Activated CD4-positive, alpha-beta T cell treated with anti-CD3 and anti-CD28 coated beads, Interleukin-2, amount 50 U/mL, for 4 hours (primary cell): Measurements from ENCODE around the gene PKP2.

Experiments used
- DNase-seq, 2 experiments: peaks; one replicate each; pipeline ENCODE4 v3.0.0-alpha.2; 2020

PKP2 gene

GRCh38 chr12:32896432-32897280 is at the start of gene PKP2:
Gene PKP2 (minus strand): TSS chr12:32896777. CDS start chr12:32896731, 46 bp downstream.
- DNase-seq = no peak

- DNase-seq = no peak
These were observed 47.6 kb upstream of the PKP2 start for GRCh38 chr12:32944195-32944594.

GRCh38 chr12:32939801-32940200 is 43.2 kb upstream of the PKP2 start:
- DNase-seq = no peak

GRCh38 chr12:32926963-32927362 is 30.4 kb upstream of the PKP2 start:
- DNase-seq = no peak

- no peak for DNase-seq
These were observed 29.8 kb upstream of the PKP2 start for GRCh38 chr12:32926356-32926755.

- DNase-seq = no peak
These were observed 26.1 kb upstream of the PKP2 start for GRCh38 chr12:32922546-32923297.

- no peak for DNase-seq
These were observed 24.8 kb upstream of the PKP2 start for GRCh38 chr12:32921397-32921796.

GRCh38 chr12:32920506-32921085 is 24.0 kb upstream of the PKP2 start:
- DNase-seq = no peak

- DNase-seq = no peak
These were observed 22.6 kb upstream of the PKP2 start for GRCh38 chr12:32918890-32919801.

- DNase-seq = no peak
These were observed 20.6 kb upstream of the PKP2 start for GRCh38 chr12:32917094-32917611.

- no peak for DNase-seq
These were observed 11.4 kb upstream of the PKP2 start for GRCh38 chr12:32907898-32908476.

GRCh38 chr12:32907166-32907565 is 10.6 kb upstream of the PKP2 start:
- DNase-seq = no peak

GRCh38 chr12:32906399-32907165 is 10.0 kb upstream of the PKP2 start:
- DNase-seq = no peak

GRCh38 chr12:32903763-32904162 is 7.2 kb upstream of the PKP2 start:
- DNase-seq = no peak

GRCh38 chr12:32903318-32903717 is 6.7 kb upstream of the PKP2 start:
- DNase-seq = no peak

GRCh38 chr12:32902287-32902997 is 5.9 kb upstream of the PKP2 start:
- no peak for DNase-seq

GRCh38 chr12:32901553-32901952 is 5.0 kb upstream of the PKP2 start:
- no peak for DNase-seq

- no peak for DNase-seq
These were observed 1.4 kb upstream of the PKP2 start for GRCh38 chr12:32897687-32898573.

GRCh38 chr12:32897281-32897610 is 669 bp upstream of the PKP2 start:
- DNase-seq = no peak
